CD4-positive, alpha-beta T cell treated with Interferon gamma for 1 hour (primary cell): ENCODE measurements around the gene C22orf39.
"Not testable (repeated sequence)": the region's sequence is repeated elsewhere in the genome, so short reads cannot be mapped to it uniquely, and the experiment has no call there.

Source experiments
- DNase-seq: peaks from one replicate; pipeline ENCODE4 v3.0.0-alpha.2; 2020

C22orf39 gene

DNA sequence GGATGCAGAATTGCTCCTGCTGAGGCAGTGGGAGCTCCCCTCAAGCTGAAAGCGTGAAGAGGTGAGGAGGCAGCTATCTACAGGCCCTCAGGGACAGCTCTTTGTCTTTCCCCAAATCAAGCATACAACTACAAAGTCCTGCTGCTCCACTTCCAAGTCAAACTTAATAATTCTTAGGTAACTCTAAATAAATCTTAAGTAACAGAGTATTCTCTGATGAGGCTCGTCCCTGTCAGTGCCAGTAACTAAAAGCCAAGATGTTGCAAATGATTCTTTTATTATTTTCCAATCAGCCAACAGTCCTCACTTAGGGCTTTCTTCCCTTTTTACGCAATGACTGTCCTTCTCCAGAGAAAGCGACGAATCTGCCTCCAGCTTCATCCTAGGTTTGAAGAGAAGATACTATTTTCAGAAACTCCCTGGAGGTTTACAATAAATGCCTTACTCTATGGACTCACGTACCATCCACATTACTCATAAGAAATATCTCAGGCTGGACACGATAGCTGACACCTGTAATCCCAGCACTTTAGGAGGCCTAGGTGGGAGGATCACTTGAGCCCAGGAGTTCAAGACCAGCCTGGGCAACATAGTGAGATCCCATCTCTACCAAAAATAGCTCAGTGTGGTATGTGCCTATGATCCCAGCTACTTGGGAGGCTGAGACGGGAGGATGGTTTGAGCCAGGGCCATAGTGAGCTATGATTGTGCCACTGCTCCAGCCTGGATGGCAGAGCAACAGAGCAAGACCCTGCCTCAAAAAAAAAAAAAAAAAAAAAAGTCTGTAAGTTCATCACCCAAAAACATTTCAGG, 3.1 kb upstream of the C22orf39 start:
- no peak for DNase-seq

DNA sequence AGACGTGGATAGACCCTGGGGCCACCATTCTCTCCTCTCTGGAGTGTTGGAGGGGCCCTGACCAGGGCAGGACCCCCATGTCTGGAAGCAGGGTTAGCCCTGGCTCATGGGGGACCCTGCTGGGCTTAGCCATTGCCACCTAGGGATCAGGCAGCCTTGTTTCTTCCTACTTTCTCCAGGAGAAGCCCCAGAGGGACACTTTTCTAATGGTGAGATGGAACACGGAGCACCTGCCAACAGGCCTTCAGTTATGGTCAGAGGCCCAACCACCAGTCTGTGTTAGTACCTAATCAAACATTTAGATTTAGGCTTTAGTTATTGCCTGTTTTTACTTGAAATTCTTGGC, 1.9 kb upstream of the C22orf39 start:
- DNase-seq: no peak

DNA sequence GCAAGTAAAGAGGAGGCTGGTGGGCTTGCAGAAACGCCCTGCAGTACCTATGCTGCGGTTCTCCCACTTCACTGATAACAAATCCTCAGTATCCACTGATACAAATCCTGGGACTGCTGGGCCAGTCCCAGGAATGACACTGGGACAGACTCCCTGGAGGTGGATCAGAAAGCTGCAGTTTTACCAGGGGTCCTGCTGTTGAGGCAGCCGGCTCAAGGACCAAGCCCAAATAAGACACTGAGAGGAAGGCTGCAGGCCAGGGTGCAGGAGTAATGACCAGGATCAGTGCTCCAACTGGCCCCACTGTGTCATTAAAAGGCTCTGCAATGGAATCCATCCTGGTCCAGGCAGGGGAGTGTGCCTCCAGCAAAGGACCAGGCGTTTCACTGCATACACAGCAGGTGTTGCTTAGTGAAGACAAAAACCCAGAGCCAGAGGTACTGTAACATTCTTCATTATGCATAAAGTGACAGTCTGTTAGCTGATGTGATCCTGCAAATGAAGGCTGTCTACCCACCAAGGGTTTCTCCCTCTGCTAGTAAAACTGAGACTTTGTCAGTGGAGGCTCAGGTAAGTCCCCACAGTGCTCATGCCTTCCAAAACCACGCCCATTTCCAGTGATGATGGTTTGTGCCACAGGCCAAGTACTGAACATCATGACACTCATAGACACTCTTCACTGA, 1.4 kb upstream of the C22orf39 start:
- DNase-seq: no peak

DNA sequence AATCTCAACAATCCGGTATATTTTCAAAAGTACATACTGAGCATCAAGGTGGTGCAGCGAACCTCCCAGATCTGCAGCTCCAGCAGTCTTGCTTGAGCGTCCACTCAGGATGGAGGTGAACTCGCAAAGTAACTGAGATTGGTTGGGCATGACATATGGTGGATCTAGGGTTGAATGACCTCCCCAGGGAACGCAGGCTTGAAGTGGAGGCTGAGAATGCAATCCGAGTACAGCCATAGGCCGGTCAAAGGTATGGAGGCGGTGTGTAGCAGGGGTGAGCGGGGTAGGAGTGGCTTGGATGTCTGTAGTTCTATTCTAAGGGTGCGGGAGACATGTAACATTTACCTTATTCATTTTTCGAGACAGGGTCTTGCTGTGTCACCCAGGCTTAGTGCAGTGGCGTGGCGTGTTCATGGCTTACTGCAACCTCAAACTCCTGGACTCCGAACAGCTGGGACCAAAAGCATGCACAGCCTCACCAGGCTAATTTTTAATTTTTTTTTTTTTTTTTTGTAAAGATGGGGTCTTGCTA, 631 bp upstream of the C22orf39 start:
- DNase-seq: peak; percentile 48

DNA sequence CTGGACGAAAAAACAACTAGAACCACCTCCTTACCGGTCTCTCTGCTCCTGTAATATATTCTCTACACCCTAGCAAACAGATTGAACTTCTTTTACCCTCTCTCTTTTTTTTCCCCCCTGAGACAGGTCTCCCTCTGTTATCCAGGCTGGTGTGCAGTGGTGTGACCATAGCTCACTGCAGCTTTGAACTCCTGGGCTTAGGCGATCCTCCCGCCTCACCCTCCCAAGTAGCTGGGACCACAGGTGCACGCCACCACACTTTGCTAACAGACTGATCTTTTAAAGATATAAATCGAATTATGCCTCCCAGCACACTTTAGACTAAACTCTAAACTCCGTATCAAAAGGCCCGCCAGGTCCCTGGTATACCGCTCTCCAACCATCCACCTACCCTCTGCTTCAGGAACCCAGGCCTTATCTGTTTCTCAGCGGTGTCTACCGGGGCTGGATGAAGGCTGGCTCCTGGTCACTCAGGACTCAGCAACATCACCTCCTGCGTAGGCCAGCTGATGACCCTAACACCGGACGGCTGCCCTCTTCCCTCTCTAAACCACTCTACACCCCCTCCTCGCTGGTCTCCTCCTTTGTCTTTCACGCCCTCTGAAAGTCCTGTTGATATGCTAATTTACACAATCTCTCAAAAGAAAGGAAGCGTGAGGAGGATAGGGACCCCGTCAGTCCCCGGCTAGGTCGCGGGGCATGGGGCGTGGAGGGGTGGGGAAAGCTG, 745 bp downstream of the C22orf39 start:
- DNase-seq: no peak

DNA sequence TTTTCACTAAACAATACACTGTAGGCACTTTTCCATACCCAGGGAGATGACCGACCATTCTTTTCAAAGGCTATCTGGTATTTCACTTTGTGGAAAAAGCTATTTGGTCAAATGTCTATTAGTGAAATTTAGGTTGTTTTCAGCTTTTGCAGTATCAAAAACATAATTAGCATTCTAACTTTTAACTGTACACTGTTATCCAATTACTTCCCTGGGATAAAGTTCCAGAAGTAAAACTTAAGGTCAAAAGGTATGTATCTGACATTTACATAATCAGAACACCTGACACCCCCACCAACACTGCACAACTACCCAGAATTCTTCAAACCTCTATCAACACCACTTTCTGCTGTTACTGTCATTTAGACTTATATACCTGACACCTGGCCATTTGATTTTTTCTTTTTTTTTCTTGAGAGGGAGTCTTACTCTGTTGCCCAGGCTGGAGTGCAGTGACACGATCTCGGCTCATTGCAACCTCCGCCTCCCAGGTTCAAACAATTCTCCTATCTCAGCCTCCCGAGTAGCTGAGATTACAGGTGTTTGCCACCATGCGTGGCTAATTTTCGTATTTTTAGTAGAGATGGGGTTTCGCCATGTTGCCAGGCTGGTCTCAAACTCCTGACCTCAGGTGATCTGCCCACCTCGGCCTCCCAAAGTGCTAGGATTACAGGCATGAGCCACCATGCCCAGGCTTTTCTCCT, 2.1 kb downstream of the C22orf39 start:
- DNase-seq: not testable (repeated sequence)

DNA sequence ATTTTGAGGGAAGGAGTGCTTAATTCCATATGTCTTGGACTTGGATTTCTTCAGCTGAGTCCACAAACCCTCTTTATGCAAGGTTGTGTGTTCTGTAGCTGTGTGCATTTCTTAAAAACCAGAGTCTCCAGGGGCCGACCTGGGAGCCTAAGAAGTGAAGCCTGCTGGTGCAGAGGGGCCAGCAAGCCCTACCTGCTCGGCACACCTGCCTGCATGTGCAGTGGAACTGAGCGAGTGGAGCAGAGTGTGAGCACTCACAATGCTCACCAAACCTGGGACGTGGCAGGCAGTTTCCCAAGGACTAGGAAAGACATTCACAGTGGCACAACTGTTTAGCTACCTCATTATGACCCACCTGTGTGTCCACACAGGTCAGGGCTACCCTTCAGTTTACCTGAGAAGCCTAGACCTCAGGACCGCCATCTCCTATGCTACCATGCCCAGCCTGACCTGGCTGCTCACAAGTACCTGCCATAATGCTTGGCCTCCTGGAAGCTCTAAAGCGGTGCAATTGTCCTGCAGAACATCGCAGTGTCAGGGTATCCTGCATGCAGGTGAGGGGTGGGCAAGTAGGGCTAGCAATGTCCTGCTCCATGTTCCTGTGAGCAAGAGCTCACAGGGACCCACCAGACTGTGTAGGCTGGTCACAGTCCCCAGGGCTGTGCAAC, 3.8 kb downstream of the C22orf39 start:
- DNase-seq: no peak

DNA sequence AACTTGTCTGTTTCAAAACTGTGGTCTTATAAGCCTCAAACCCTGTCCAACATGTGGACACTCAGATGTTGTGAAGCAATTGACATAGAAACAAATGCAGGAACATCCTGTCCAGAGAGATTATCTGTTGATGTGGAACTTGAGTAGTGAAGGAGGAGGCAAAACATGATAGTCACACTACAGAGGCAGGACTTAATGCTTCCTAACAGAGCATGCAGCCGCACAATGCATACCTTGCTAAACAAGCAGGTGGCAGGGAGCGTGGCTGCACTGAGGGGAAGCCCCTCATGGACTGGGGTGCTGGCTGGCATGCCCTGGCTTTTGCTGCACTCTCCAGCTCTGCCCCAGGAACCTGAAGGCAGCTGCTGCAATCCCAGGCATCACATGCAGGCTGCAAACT, 5.3 kb downstream of the C22orf39 start:
- DNase-seq: no peak

DNA sequence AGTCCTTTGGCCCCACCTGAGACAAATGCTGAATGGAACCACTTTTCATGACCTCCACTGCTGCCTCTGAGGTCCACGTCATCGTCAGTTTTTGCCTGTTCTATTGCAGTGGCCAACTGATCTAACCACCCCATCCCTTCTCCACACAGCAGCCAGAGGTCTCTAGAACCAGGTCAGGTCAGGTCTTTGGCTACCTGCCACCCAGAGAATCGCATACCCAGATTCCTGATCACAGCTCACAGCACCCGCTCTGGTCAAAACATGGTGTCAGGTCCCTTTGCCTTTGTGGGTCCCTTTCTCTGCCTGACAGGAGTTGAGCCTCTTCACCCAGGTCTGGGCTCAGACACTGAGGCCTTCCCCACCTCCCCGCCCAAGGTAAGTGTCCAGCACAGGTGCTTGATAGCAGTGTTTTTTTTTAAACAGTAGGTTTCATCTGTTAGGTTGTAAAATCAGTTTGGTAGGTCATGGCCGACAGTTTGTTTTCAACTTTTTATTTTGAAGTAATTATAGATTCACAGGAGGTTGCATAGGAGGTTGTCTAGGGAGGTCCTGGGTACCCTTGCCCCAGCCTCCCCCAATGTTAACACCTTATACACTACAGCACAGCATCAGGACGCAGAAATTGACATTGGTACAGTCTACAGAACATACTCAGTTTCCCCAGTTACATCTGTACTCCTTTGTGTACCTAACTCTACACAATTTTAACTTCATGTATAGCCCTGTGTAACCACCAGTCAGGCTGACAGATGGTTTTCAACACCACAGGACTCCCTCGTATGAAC, 6.9 kb downstream of the C22orf39 start:
- DNase-seq: no peak

DNA sequence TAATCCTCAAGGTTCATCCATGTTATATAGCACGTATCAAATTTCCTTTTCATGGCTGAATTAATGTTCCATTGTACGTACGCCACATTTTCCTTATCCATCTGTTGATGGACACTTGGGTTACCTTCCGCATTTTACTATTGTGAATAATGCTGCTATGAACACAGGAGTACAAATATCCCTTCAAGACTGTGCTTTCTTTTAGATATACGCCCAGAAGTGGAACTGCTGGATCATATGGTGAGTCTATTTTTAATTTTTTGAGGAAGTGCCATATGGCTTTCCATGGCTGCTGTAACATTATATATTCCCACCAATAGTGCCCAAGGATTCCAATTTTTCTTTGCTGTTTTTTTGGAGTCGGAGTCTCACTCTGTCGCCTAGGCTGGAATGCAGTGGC, 9.2 kb downstream of the C22orf39 start:
- DNase-seq: no peak

DNA sequence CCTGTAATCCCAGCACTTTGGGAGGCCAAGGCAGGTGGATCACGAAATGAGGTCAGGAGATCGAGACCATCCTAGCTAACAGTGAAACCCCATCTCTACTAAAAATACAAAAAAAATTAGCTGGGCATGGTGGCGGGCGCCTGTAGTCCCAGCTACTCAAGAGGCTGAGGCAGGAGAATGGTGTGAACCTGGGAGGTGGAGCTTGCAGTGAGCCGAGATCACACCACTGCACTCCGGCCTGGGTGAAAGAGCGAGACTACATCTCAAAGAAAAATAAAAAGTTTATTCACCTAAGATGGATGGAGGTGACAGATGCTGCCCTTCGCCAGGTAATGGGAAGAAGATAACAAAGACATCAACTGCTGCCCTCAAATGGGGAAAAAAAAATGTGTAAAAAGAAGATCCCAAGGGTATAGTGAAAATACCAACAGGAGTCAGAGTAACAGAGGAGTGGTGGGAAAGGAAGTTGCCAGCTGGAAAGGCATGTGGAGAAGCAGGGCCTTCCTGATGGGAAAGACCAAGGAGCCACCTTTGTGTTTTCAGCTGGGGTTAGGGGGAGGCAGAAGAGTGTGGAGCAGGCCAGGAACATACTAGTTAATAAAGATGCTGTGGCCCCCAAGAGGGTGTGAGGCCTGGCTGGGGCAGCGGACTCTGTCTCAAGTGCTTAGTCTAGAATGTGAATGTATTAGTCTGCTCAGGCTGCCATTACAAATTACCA, 10.9 kb downstream of the C22orf39 start:
- DNase-seq: not testable (repeated sequence)

DNA sequence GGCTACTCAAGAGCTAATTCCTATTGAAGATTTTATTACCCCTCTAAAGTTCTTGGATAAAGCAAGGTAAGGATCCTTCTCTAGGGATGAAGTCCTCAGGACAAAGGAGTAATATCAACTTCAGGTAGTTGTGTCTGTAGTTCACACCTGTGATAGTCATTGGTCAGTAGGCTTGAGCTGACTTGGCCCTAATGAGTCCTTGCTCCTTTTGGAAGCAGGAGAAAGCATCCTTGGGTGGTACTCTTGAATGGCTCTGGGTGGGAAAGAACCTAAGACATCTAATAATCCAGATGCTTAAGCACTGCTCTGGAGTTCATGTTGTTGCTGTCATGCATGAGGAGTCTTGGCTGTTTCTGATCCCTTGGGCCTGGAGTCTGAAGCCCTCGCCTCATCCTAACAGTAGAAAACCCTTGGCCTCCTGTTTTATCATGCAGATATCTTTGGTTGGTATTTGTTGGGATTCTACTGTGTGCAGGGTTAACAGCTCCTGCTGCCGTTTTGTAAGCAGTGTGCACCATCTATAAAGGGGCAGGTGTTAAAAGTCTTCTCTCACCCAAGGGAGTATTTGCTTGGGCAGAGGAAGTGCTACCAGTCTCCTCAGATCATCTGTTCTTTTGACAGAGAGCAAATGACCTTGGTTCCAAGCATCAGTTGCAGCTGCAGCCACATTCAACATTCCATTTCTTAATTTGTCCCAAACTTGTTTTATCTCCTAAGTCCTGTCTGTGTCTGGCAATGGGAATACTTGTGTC, 12.5 kb downstream of the C22orf39 start:
- DNase-seq: no peak

DNA sequence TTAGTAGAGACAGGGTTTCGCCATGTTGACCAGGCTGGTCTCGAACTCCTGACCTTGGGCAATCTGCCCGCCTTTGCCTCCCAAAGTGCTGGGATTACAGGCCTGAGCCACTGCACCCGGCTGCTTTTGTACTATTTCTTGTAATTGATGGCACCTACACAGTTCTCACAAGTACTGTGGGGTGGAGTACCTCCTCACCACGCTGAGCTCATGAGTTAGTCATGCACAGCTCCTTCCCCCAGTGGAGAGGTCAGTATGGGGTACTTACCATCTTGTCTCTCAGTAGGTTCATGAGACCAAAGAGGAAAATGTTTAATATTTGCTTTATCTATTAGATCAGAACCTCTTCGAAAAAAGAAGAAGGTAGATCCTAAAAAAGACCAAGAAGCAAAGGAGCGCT, 13.1 kb downstream of the C22orf39 start:
- no peak for DNase-seq

DNA sequence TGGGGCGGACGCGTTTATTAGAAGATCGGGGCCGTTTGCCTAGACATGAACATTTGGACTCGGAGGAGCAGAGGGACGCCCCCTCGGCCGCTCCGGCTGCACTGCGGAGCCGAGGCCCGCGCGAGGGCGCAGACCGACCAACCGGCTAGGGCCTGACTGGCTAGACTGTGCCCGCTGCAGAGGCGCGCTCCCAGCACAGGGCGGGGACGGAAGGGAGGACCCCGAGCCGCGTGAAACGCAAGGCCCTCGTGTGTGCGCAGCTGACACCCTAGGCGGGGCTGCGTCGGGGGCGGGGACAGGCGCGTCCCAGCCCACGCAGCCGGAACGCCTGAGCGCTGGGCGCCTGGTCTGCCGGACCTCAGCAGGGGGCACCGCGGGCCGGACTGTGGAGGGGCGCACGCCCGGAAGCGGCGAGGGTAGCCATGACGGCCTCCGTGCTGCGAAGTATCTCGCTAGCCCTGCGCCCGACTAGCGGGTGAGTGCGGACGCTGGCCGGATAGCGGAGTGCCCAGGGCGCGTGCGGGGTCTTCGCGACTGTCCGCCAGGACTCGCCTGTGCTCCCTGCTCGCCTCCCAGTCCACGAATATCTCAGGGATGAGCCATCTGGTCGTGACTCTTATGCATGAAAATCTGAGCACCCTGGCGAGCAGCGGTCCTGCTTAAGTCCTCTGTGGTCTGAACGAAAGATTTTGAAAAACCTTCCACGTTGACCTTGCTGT, 15.2 kb downstream of the C22orf39 start, which contains the start of gene MRPL40:
Gene MRPL40, plus strand, starts transcription at position 413 of the 719 bp plus-strand sequence. Its CDS starts 10 bp downstream, at position 423.
- DNase-seq: peak; percentile 89

DNA sequence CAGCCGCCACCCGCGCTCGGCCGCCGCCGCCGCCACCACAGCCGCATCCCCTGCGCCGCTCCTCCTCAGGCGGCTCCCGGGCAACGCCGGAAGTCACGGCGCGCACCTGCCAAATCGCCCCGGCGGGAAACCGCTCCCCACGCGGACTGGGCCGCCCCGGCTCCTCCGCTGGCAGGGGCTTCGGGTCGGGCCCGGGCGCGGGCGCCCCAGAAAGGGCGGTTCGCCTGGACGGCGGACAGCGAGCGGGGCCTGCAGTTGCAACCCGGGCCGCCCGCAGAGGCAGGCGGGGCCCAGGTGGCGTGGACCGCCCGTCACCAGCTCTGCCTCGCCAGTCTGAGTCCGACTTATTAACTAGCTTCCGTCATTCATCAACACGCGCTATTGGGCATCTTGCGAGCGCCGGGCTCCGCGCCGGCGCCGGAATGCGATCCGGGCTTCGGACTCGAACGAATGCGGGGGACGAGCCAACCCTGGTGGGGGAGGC, 15.8 kb downstream of the C22orf39 start, which contains the start of gene HIRA:
Gene HIRA, minus strand, starts transcription at position 85 of the 484 bp plus-strand sequence. CDS start 257 bp downstream, outside the sequence.
- DNase-seq: peak; percentile 79

DNA sequence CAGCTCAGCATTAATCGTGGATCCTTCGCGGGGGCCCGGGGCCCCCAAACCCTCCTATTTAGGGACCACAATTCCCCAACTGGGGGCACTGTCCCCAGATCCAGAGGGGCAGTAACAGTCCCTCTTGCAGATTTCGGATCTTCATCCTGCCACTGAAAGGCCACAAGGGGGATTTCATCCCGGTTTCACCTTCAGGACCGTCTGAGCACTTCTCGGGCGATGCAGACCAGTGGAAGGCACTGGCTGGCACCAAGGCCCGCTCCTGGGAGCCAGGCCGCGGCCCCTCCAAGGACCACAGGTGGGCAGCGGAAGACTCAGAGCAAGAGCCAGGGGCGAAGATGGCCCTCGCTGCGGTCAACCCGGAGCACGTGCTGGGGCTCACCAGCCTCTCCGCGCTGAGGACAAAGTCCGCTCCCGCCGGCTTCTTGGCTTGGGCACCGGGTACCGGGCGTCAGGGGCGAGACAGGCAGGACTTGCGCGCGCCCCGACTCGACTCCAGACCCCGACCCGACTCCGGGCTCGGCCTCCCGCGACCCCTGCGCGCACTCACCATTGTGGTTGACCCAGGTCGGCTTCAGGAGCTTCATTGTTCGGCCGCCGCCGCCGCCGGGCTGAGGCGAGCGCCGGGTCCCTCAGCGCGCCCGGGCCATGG, 16.5 kb downstream of the C22orf39 start:
- no peak for DNase-seq

DNA sequence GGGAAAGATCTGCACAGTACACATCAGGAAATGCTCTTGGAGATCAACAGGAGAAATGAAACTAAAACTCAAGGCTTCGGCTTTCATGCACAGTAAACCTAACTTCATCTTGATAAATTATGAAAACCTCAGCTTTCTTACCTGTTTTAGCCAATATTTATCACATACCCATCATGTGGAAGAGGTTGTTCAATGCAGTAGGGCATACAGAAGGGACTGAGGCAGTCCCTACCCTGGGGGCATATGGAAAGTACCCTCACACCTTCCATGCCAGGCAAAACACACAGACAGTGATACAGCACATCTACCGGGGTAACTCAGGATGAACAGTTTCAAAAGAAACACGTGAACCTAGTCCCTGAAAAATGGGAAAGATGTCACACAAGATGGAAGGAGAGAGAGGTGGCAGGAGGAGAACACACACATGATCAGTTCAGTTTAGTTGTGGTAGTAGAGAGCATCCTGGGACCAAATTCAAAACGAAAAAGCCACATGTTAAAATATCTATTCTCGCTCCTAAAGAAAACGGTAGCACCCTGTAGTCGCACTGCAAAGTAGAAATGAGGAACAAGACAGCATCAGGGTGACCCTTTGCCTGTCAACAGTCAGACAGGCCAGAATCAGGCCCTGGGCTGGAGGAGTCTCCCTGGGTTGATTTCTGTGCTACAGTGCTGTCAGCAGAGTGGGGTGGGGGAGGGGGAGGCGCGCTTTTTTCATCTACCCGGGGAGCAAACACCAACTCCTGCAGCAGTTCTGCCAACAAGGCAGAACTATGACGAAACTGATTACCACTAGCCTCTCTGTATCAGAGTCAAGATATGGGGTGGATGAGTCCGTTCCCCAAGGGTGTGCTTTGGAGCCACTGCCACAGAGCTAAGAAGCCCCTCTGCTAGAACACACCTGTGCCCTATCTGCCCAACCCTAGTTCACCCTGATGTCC, 17.3 kb downstream of the C22orf39 start:
- peak; percentile 45 for DNase-seq
